NCI-H2107 (cell line): ENCODE results near the gene WDFY1.
A peak's percentile ranks its signal among the peaks of the same experiment; 100 is the strongest.

Source experiments
- DNase-seq: peaks from one replicate; lab custom pipeline; 2025; lab: John Stamatoyannopoulos, UW

WDFY1 gene

DNA sequence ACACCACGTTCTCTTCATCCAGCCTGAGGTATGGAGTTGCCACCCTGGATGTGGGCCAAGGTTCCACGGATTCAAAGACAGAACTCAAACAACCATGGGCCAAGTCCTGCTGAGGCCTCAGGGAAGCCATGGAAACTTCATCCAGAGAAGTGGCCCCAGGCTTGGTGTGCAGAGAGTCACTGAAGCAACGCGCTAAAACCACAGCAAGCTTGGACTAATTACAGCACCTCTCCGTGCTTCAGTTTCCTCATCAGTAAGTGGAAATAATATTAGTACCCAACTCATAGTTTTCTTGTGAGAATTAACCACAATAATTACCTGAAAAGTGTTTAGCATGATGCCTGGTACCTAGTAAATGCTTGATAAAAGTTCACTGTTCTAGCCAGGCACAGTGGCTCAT lies 88.6 kb downstream of the WDFY1 start:
- DNase-seq: no peak

DNA sequence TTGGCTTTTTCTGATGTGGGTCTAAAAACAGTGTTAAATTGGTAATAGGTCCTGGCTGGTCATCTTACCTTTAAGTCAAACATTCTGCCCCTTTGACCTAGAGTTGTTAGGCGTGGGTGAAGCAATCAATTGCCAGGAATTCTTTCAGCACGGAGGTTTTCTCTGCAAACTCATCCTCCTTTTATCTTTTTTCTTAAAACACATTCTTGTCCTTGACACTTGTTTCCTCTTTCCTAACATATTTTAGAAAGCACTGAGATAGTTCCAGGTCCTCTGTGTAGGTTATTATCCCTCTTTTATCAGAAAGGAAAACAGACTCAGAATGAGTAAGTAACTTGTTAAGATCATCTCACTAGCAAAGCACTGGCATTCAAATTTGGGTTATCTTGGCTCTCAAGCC lies 89.1 kb downstream of the WDFY1 start:
- DNase-seq: no peak

DNA sequence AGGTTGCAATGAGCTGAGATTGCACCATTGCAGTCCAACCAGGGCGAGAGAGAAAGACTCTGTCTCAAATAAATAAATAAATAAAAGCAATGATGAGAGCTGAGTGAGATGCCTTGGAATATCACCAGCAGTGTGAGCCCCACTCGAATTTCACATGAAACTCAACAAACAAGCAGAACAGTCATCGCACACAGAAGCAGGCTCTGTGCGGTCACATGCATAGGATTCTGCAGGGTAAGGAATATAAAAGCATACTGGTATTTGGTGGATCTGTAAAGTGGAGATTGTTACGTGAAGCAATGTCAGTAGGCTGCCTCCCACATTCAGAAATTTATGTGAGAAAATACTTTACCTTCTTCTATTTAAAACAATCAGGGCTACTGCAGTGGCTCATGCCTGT lies 89.7 kb downstream of the WDFY1 start:
- DNase-seq: no peak

DNA sequence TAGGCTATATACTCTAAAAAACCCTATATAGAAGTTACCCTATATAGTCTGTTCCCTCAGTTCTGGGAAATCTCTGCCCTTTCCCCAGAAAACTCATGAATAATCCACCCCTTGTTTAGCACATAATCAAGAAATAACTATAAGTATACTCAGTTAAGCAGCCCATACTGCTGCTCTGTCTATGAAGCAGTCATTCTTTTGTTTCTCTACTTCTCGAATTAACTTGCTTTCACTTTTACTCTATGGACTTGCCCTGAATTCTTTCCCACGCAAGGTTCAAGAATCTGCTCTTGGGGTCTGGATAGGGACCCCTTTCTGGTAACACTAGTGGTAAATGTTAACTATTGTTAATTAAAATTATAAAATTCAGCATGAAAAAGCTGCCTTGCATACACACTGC lies 90.4 kb downstream of the WDFY1 start:
- DNase-seq: no peak

DNA sequence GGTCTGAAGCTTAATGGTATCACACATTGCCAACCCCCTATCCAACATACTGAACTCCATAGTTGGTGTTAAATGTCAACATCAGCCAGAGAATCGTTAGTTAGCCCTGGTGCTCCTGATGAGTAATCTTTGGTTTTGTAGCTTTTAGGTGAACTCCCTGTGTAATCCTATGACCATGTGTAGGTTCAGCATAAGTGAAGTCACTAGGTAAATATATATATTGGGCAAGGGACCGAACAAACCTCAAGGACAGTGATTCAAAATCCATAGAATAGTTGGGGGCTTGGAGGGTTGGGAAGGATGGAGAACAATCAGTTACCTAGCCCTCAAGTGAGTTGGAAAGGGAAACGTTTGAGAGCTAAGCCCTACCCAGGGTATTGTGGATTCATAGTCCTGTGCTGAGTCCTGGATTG lies 91.7 kb downstream of the WDFY1 start:
- DNase-seq: no peak

DNA sequence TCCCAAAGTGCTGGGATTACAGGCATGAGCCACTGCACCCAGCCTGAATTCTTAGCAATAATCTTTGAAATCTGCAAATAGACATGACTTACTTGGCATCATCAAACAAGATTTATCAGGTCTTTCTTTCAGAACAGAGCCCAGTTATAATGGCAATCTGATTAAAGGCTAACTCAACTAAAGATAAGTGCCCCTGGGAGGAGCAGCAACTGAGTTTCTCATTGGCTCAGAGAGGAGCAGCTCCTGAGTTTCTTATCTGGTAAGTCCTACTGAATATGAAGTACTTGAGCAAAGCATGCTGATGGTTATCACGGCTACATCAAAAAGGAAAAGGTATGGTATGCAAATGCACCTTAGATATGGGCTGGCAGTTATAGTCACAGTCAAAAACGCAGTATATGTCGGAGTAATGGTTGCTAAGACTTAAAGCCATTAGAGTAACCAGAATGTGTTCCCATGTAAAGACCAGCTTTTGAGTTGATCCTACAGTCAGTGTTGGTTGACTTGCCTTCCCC lies 92.8 kb downstream of the WDFY1 start:
- DNase-seq: no peak

DNA sequence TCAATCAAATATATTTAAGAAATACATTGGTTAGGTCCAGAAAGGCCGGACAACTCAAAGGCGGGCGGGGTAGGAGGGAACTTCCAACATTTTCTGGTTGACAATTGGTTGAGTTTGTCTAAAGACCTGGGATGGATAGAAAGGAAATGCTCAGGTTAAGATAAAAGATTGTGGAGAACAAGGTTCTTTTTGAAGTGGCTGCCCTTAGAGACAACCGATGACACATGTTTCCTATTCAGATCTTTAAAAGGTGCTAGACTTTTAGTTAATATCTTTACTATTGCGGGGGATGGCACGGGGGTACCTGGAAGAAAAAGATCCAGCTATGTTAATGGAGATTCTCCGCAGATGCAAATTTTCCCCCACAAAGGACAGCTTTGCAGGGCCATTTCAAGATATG lies 97.7 kb downstream of the WDFY1 start:
- DNase-seq: no peak

DNA sequence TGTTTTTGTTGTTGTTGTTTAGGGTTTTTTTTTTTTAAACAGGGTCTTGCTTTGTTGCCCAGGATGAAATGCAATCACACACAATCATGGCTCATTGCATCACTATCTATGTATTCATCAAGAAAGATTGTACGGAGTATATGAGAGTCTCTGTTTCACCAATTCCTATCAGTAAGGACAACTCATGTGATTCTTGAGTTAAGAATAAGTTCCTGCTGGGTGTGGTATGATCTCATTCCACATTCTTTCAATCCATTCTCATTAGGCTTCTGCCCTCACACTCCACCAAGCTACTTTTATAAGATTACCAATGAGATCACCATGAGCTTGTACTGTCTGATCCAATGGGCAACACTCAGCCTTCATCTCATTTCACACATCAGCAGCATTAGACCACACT lies 98.6 kb downstream of the WDFY1 start:
- DNase-seq: no peak

DNA sequence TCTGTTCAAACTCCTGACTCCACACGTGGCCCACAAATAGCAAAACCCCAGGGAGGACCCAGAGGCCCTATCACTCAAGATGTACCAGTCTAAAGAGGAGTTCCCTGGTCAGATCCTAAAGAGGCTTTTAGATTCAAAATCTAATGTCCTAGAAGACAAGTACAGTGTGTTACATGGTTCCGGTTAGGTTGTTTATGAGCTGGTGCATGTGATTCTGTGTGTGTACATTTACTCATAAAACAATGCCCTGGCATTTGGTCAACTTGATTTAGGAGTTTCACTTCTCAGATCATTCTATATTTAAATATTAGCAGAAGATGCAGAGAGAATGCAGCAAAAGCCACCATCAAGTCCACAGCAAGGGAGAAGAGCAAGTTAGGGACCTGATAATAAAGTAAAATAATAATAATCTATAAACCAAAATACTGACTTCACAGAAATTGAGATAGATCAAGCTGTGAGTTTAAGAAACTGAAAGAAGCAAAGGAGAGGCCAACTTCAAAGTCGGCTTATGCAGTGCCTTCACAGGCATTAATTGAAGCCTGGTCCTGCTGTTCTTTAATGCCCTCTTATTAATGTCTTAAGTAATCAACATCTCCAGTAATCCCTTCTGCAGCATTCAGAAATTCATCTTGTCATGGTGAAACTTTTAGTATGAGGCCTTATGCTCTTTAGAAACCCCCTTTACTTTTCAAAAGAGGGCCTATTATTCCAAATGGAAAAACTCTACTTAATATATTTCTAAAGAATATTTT lies 103.5 kb downstream of the WDFY1 start:
- no peak for DNase-seq

DNA sequence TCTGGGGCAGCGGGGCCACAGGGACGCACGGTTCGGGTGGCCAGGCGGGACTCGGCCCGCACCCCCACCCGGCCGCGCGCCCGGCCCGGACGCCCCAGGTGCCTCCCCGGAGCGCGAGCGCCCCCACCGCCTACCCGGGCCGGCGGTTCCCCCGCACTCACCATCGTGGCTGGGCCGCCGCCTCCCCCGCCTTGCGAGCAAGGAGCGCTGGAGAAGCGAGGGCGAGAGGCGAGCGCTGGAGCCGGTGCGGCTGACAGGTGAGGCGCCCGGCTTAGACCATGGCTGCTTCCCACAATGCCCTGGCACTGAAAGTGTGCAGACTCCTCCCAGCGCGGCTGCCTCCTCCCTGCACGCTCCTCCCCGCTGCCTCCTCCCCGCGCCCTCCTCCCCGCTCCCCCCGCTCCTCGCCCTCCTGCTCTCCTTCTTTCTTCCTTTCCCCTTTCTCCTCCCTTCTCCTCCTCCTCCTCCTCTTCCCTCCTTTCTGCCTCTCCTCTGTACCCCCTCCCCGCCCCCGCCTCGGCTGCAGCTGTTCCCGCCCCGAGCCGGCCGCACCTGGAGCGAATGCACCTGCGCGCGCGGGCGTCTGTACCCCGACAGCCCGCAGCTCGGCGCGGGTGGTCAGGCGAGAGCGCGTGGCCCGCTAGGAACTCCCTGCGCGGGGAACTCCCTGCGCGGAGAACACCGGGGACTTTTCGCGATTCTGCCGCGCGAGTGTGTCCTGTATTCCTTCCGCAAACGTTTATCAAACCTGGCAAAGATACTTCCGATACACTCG lies 107.7 kb downstream of the WDFY1 start, which contains the start of gene AP1S3:
AP1S3 (minus strand) TSS at position 296 of the 775 bp plus-strand sequence; CDS start at position 164, 132 bp downstream.
- peak; percentile 53 for DNase-seq

DNA sequence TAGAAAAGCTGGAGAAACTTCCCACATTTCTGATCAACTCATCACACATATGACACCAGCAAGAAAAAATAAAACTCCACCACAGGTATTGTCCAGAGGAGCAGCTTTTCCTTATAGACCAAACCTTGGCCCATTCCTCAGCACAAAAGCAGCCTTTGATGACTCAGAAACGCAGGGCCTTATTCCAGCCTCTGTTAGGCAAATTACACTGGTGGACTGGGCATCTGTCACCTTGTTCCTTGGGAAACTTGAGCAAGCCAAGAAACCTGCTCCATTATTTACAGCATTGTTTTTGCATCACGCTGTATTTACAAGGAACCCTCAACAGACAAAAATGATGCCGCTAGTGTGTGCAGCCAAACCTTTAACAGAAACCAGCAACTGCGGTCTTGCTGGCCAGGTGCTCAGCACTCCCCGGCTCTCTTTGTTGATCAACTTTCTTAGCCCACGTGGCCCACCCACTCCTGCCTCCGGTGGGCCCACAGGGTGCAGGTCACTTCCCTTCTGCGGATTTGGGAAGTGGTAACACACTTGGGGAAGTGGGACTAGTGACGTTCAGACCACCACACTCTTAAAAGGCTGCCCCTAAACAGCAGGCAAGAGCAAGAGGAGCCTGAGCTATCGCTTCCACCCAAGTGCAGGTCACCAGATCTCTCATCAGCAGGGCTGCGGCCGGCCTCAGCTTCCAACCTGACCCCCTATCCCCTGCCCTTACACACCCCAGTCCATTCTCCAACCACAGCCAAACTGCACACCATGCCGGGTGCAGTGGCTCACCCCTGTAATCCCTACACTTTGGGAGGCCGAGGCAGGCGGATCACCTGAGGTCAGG lies 109.2 kb downstream of the WDFY1 start:
- no peak for DNase-seq

DNA sequence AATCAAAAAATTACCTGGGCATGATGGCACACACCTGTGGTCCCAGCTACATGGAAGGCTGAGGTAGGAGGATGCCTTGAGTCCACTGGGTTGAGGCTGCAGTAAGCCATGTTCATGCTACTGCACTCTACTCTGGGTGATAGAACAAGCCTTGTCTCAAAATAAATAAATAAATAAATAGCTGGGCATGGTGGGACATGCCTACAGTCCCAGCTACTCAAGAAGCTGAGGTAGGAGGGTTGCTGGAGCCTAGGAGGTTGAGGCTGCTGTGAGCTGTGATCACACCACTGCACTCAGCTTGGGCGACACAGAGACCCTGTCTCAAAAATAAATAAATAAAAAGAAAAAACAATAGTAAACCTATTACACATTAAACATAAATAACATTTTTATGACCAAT lies 110.7 kb downstream of the WDFY1 start:
- no peak for DNase-seq

DNA sequence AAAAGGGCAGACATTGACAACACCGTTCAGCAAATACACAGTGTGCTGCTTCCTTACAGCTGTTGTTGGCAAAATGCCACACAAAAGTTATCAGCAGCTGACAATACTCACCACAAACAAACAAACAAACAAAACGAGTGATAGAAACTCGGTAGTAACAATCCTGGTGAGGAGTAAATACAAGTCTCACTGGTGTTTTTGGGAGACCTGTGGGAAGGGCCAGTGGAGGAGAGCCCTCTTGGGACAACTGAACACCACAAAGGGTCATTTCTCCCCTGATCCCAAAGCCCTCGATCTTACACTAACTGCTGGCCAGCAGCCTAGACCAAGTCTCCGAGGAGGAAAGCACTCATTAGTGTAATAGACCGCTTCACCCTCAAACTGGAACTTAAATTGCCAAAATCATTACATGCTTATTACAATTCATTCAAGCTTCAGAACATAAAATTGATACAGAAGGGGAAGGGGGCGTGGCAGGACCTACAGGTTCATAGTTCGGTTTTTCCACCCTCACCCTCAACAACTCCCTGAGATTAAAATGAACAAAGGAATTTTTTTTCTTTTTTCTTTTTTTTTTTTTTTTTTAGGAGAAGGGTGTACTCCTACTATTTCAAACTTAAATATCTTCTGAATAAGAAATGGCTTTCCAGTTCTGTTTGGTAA lies 112.8 kb downstream of the WDFY1 start:
- no peak for DNase-seq

DNA sequence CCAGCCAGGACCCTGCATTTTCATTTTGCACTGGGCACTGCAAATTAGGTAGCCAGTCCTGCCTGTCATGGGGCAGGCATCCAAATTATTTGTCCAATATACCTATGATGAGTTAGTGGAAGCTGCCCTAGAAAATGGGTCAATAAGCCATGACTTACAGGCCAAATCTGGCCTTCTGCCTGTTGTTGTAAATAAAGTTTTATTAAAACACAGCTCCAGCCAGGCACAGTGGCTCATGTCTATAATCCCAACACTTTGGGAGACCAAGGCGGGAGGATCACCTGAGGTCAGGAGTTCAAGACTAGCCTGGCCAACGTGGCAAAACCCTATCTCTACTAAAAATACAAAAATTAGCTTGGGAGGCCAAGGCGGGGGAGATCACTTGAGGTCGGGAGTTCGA lies 116.0 kb downstream of the WDFY1 start:
- DNase-seq: no peak

DNA sequence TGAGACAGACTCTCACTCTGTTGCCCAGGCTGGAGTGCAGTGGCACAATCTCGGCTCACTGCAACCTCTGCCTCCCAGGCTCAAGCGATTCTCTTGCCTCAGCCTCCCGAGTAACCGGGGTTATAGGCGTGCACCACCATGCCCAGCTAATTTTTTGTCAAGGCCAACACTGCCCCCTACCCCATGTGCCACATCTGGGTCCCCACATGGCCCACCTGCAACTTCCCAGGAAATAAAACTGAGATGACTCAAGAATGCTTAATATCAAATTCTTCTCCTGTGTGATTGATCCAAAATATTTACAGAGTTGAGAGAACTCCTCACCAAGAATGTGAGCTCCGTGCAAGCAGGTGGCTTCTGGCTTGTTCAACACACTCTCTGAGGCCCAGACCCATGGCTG lies 116.8 kb downstream of the WDFY1 start:
- DNase-seq: no peak

DNA sequence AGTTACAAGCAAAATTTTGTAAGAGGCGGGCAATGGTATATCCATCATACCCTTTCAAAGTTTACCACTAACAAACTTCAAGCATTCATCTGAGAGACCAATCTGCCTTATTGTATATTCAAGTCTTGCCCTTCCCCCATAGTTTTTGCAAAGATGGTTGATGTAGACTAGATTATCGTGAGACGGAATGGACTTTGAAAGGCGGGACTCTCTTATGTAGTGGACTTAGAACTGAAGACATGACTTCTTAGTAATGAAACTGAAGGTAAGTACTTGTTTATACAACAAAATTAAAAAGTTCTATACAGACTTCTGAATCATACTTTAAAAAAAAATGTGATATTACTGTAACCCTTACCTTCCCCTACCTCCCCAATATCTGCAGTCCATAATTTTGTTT lies 118.1 kb downstream of the WDFY1 start:
- DNase-seq: no peak
